Loucy (cell line): ENCODE measurements around the gene QSER1.

Source experiments
- H2AFZ ChIP-seq: fragments of 200-600 bp; sonication (generic); 2 replicates; pipeline ENCODE4 v1.6.0; 2016; ENCODE audit warnings: antibody characterized with exemption, mild to moderate bottlenecking, low read length, moderate library complexity
- H3F3A ChIP-seq: fragments of 200-600 bp; 2 replicates; pipeline ENCODE4 v1.6.0; 2016; ENCODE audit warnings: antibody characterized with exemption, low read depth, mild to moderate bottlenecking
- H3K27me3 ChIP-seq: fragments of 200-600 bp; sonication (generic); 2 replicates; pipeline ENCODE4 v1.6.1; 2014; ENCODE audit warnings: low read length, mild to moderate bottlenecking; ENCODE audit not compliant: insufficient read depth, poor library complexity, severe bottlenecking
- H3K36me3 ChIP-seq: fragments of 200-600 bp; sonication (generic); 2 replicates; pipeline ENCODE4 v1.6.1; 2016; ENCODE audit warnings: low read length; ENCODE audit not compliant: insufficient read depth
- H3K4me1 ChIP-seq: fragments of 200-600 bp; sonication (generic); 2 replicates; pipeline ENCODE4 v1.5.1; 2014; ENCODE audit warnings: low read length, mild to moderate bottlenecking; ENCODE audit not compliant: insufficient read depth, poor library complexity, severe bottlenecking
- H3K4me2 ChIP-seq: fragments of 200-600 bp; sonication (generic); 2 replicates; pipeline ENCODE4 v1.6.0; 2014; ENCODE audit warnings: antibody characterized with exemption, low read length, low read depth, mild to moderate bottlenecking; ENCODE audit not compliant: poor library complexity, severe bottlenecking
- H3K4me3 ChIP-seq: fragments of 200-600 bp; sonication (generic); 2 replicates; pipeline ENCODE4 v1.5.1; 2014; ENCODE audit warnings: low read length, mild to moderate bottlenecking, mixed read lengths; ENCODE audit not compliant: poor library complexity, severe bottlenecking
- H3K79me2 ChIP-seq: fragments of 200-600 bp; sonication (generic); 2 replicates; pipeline ENCODE4 v1.6.1; 2014; ENCODE audit warnings: low read length; ENCODE audit not compliant: insufficient read depth
- H3K9ac ChIP-seq: fragments of 200-600 bp; sonication (generic); 2 replicates; pipeline ENCODE4 v1.6.0; 2014; ENCODE audit warnings: mild to moderate bottlenecking, low read depth, low read length, moderate library complexity; ENCODE audit not compliant: poor library complexity, severe bottlenecking
- H3K9me2 ChIP-seq: fragments of 200-600 bp; sonication (generic); replicated peaks from 2 replicates; pipeline ENCODE4 v1.6.1; 2016; ENCODE audit warnings: low read depth, low read length, mixed read lengths
- H3K9me3 ChIP-seq: fragments of 200-600 bp; sonication (generic); 2 replicates; pipeline ENCODE4 v1.6.1; 2014; ENCODE audit warnings: mild to moderate bottlenecking, antibody characterized with exemption, low read length, low read depth; ENCODE audit not compliant: insufficient read depth
- H4K20me1 ChIP-seq: fragments of 200-600 bp; sonication (generic); 2 replicates; pipeline ENCODE4 v1.6.0; 2014; ENCODE audit warnings: antibody characterized with exemption, low read length, mild to moderate bottlenecking; ENCODE audit not compliant: insufficient read depth, poor library complexity, severe bottlenecking
- EZH2phosphoT487 ChIP-seq: fragments of 200-600 bp; IDR thresholded peaks from 2 replicates; pipeline ENCODE4 v1.6.1; 2018; ENCODE audit warnings: antibody characterized with exemption, mild to moderate bottlenecking, moderate library complexity, borderline replicate concordance
- TF ChIP-seq, protein P1 (sequence below): fragments of 200-600 bp; sonication (generic); conservative IDR thresholded peaks from 2 replicates; pipeline ENCODE4 v1.5.1; 2014; ENCODE audit warnings: mild to moderate bottlenecking, antibody characterized with exemption, low read length

Gene QSER1

DNA sequence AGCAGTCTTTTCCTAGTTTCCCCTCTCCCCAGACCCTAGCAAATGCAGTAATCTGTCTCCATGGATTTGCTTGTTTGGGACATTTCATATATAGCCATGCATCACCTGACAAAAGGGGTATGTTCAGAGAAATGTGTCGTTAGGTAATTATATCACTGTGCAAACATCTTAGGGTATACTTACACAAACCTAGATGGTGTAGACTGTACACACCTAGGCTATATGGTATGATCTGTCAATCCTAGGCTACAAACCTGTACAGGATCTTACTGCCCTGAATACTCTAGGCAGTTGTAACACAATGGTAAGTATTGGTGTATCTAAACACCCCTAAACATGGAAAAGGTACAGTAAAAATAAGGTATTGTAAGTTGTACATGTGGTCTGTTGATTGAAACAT is 23.8 kb downstream of the QSER1 start:
- H4K20me1 ChIP-seq: peaks cover 44% of the 10 kb centered on the region
- H3K36me3 ChIP-seq: no peaks in the 10 kb centered on the region; the same call in 1 of the 2 replicates
- H3K4me3 ChIP-seq: no peak overlapping the region
- no peak overlapping the region for H2AFZ ChIP-seq
- TF ChIP-seq EZH2phosphoT487: no peak
- TF ChIP-seq, protein P1, sequence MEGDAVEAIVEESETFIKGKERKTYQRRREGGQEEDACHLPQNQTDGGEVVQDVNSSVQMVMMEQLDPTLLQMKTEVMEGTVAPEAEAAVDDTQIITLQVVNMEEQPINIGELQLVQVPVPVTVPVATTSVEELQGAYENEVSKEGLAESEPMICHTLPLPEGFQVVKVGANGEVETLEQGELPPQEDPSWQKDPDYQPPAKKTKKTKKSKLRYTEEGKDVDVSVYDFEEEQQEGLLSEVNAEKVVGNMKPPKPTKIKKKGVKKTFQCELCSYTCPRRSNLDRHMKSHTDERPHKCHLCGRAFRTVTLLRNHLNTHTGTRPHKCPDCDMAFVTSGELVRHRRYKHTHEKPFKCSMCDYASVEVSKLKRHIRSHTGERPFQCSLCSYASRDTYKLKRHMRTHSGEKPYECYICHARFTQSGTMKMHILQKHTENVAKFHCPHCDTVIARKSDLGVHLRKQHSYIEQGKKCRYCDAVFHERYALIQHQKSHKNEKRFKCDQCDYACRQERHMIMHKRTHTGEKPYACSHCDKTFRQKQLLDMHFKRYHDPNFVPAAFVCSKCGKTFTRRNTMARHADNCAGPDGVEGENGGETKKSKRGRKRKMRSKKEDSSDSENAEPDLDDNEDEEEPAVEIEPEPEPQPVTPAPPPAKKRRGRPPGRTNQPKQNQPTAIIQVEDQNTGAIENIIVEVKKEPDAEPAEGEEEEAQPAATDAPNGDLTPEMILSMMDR: no peak
- peaks cover 99% of the 10 kb centered on the region for H3K79me2 ChIP-seq
- no peaks in the 10 kb centered on the region for H3K9me2 ChIP-seq
- no peak overlapping the region for H3K4me2 ChIP-seq
- H3K9me3 ChIP-seq: no peaks in the 10 kb centered on the region
- H3K9ac ChIP-seq: no peak overlapping the region
- no peaks in the 10 kb centered on the region for H3F3A ChIP-seq
- H3K27me3 ChIP-seq: no peaks in the 10 kb centered on the region
- H3K4me1 ChIP-seq: peaks cover 22% of the 10 kb centered on the region

DNA sequence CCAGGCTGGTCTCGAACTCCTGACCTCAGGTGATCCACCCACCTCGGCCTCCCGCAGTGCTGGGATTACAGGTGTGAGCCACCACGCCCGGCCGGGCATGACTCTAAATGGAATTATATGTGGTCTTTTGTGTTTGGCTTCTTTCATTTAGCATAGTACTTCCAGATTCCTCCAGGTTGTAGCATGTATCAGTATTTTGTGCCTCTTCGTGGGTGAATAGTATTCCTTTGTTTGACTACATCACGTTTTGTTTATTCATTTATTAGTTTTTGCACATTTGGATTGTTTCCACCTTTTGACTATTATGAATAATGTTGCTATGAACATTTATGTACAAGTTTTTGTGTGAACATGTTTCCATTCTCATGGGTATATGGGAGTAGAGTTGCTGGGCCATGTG is 24.4 kb downstream of the QSER1 start:
- TF ChIP-seq EZH2phosphoT487: no peak
- TF ChIP-seq, protein P1: no peak
- H4K20me1 ChIP-seq: peaks cover 47% of the 10 kb centered on the region
- H3F3A ChIP-seq: no peaks in the 10 kb centered on the region
- no peak overlapping the region for H2AFZ ChIP-seq
- no peaks in the 10 kb centered on the region; the same call in 1 of the 2 replicates for H3K36me3 ChIP-seq
- no peak overlapping the region for H3K4me3 ChIP-seq
- no peak overlapping the region for H3K4me2 ChIP-seq
- H3K9me2 ChIP-seq: no peaks in the 10 kb centered on the region
- H3K79me2 ChIP-seq: peaks cover 99% of the 10 kb centered on the region
- no peak overlapping the region for H3K9ac ChIP-seq
- peaks cover 17% of the 10 kb centered on the region for H3K4me1 ChIP-seq
- H3K9me3 ChIP-seq: no peaks in the 10 kb centered on the region
- no peaks in the 10 kb centered on the region for H3K27me3 ChIP-seq

DNA sequence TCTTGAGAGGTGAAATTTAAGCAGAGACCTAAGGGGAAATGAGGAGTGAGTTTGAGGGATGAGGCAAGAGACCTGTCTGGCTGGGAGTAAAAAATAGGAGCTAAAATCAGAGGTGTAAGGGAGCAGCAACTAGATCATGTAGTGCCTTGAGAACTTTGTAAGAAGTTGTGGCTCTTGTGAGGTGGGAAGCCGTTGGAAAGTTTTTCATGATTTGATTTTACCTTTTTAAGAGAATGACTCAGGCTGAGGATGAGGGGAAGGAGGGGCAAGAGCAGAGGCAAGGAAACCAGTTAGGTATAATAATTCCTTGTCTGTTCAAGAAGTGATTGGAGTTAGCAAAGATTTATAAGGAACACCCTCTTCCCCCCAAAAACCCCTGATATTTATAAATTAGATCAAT is 25.8 kb downstream of the QSER1 start:
- Histone ChIP-seq H2AFZ (no peak overlapping the region), H3K36me3 (no peaks in the 10 kb centered on the region; the same call in 1 of the 2 replicates), H3K4me3 (no peak overlapping the region), H3F3A (no peaks in the 10 kb centered on the region), H3K79me2 (peaks cover 98% of the 10 kb centered on the region), H3K9ac (no peak overlapping the region), H3K4me1 (peaks cover 17% of the 10 kb centered on the region), H3K27me3 (no peaks in the 10 kb centered on the region), H4K20me1 (peaks cover 46% of the 10 kb centered on the region), H3K4me2 (peak overlapping the region; percentile 14), H3K9me2 (no peaks in the 10 kb centered on the region), H3K9me3 (no peaks in the 10 kb centered on the region)
- TF ChIP-seq, protein P1: no peak
- no peak for TF ChIP-seq EZH2phosphoT487
